HG02588 (cell line): ENCODE measurements around the gene KDM3B.

Experiments used
- ATAC-seq: cut with Tn5 transposase; IDR thresholded peaks from one replicate; pipeline ENCODE4 v1.9.1; 2021; ENCODE audit warnings: mild to moderate bottlenecking, moderate library complexity; ENCODE audit not compliant: unreplicated experiment

Gene KDM3B

DNA sequence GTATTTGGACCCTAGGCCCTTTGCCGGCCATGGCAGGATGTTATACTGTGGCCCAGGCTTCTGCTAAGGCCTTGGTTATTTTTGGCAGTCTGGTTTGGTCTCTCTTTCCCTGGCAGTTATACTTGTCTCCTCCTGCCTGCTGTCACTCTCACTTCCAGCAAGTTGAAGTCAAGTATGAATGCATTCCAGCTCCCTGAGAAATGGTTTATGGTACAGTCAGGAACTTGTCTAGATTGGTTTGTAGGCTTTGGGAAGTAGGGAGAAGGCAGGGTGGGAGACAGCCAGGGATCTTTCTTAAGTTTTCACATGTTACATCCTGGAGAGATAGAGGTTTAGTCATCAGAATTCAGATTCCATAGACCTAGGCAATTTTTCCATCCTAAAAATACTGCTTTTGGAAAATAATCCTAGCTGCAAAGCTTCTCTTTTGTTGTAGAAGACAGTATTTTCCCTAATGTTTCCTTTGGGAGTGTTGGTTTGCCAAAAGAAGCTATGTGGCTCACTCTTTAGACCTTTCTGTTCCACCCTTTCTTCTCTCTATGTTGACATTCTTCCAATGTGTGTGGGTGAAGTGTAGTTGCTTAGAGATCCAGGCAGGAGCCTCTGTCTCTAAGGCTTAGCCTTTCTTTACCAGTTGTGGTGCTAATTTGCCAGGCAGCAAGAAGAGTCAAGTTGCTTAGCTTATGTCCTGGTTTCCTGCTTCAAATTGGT is 2.5 kb upstream of the KDM3B start:
- ATAC-seq = no peak

DNA sequence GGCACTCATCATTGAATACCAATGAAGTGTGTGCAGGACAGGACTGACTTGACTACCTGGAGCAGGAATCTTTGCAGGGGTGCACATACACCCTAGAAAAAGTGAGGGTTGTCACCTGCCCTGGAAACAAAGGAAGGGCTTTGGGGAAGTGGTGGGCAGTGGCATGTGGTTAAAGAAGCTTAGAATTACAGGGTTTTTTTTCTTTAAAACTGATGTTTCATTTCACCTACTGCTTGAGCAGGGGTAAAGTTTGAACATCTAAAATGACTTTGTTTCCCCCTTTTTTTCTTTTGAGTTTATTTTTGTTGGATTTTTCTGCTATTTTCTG is 2.0 kb upstream of the KDM3B start:
- no peak for ATAC-seq

DNA sequence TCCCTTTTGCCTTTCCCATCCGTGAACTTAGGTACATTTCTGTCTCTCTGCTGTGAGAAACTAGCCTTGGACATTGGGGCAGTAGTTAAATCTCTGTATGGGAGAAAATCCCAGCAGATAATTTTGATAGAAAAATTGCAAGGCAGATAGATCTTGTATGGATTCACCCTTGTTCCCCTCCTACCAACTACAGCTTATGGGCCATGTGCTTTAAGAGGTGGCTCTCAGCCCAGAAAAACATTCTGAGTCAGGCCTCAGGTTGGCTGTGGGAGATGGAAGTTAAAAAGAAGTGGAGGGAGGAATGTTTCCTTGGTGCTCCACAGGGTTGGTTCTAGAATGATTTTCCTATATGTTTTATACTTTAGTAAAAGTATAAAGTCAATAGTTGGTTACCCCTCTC is 1.4 kb upstream of the KDM3B start:
- ATAC-seq = no peak

DNA sequence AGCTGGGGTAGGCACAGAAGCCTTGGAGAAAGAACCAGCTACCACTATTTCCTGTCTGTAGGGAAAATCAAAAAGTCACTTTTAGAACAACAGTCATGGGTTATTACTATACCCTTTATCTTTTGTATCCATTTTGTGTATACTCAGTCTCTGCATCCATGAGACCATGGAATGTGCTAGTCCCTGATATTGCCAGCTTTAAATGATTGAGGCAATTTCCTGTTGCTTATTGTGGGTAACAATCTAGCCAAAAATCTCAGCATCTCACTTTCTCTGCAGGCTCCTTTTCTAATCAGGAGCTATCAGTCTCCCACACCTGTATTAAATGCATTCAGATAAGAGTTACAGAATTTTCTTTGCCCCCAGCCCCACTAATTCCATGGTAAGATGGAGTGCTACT is 968 bp upstream of the KDM3B start:
- ATAC-seq = no peak

DNA sequence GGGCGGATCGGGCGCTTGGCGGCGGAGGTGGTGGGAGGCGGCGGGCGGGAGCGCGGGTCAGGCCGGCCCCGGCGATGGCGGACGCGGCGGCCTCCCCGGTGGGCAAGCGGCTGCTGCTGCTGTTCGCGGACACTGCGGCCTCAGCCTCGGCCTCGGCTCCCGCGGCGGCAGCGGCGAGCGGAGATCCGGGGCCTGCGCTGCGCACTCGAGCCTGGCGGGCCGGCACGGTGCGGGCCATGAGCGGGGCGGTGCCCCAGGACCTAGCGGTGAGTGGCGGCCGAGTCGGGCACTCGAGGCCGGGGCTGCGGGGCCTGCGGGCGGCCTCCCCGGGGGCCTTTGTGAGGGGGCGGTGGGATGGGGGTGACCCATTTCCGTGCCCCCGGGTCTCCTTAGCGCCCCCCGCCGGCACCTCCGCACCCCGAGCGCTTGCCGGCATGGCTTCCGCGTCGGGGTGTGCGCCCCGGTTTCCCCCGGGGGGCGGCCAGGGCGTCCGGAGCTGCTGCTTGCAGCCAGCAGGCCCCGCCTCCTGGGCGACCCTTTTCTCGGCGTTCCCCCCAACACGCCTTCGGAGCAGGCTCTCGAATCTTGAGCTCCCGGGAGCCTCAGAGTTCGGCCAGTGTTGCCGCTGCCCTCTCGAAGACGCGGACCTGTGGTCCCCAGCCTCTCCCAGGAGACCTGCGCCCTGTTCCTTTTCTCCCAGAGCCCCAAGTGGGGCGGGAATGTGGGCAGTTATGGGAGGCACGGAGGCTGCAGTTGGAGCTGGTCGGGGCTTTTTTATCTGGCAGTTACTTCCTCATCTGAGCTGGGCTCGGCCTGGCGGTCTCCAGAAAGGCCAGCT is 456 bp downstream of the KDM3B start:
- ATAC-seq = peak; percentile 44

DNA sequence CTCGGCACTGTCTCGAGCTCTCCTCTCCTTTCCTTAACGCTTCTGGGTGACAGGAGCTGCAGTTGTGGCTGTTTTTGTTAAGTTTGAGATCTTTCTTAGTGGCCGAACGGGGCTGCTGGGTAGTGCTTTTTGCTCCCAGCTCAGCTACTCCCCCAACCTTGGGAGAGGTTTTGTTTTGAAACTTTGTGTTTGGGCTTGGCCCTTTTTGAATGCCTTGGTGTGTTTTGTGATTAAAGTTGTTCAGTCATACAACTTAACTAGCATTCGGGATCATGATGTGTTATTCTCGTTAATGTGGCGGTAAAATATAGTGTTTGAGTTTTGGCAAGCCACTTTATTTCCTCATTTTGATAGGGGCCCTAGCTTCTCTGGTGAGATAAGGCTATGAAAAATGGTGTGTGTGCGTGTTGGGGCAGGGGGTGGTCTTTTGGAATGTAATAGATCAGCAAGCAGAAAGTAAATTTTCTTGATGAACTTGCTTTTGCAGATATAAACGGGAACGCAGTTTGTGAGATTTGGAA is 1.1 kb downstream of the KDM3B start:
- no peak for ATAC-seq

DNA sequence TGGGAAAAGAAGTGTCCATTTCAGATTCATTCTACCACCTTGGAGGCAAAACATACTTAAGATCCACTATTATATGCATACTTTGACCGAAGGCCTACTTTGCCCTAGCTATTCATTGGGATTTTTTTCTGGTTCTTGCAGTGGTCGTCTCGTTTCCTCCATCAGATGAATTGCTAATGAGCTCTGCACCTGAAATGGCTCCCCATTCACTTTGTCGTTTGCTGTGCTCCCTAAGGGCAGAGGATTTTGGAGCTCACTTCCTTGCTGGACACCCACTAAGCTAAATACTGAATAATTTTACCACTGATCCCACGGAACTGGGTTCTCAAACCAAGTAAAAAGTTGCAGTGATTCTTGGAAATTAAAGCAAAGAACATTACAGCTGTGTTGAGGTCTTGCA is 1.9 kb downstream of the KDM3B start:
- ATAC-seq = no peak

DNA sequence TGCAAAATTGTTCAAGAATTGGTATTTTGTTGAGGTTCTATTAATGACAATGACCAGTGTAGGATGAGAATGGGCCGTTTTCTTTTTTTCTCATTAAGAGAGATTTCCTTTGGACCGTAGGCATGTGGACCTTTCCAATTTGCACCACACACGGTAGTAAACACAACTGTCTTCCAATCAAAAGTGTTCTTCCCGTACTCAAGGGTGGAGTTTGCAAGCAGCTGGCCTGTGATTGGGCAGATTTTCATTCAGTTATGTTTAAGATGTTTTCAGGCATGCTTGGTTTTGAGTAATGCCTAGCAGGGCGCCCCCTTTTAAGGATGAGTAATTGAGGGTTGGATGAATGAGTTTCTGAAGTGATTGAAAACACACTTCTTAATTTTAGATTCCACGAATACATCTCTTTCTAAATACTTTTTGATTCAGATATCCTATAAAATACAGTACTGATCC is 2.5 kb downstream of the KDM3B start:
- ATAC-seq = peak; percentile 35

DNA sequence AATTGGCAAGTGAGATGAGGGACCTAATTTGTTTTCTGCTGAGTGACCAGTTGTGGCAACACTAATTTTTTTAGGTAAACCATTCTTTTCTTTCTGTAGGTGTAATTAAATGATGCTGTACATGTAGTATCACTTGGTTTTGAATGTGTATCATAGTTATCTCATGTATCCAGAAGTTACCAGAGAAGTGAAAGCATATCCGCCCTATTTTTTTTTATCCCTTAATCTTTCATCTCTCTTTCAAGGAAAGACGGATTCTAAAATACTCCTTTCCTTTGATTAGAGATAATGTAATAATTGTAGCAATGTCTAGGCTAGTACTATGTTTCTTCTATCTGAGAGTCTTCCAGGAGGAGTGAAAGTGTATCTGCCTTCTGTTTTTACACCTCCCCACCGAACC is 7.1 kb downstream of the KDM3B start:
- ATAC-seq = no peak

DNA sequence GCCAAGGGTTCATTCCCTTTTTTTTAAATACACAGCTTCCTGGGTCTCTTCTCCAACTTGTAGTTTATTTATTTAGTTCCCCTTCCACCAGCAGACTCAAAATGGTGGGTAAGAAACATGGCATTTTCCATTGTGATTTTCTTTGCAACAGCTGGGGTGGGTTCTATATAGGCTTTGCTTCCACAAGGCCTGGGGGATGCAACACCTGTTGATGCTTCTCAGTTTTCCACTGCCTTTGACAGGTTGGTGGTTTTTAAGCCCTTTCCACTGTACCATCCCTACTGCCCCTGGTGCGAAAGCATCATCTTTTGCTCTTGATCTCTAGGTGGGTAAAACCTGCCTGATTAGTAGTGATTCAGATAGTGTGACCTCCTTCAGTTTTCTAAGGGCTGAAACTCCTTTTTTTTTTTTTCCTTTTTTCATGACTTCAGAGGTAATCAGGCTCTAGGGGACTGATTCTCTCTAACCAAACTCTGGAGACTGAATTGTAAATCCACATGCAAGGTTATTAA is 8.5 kb downstream of the KDM3B start:
- no peak for ATAC-seq

DNA sequence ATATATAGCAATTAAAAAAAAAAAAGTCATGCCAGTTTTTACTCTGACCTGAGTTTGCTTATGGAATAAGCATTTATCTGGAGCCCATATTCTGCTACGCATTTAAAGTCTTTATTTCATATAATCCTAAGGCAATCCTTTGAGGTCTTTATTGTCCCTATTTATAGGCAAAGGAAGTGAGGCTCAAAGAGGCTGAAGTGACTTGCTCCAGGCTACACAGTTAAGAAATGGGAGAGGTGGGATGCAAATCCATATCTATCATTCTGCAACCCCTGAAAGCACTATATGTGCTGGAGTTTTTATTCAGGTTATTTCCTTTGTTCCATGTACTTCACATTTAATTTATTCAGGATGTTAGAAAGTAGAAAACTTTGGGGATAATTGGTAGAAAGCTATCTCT is 12.1 kb downstream of the KDM3B start:
- no peak for ATAC-seq

DNA sequence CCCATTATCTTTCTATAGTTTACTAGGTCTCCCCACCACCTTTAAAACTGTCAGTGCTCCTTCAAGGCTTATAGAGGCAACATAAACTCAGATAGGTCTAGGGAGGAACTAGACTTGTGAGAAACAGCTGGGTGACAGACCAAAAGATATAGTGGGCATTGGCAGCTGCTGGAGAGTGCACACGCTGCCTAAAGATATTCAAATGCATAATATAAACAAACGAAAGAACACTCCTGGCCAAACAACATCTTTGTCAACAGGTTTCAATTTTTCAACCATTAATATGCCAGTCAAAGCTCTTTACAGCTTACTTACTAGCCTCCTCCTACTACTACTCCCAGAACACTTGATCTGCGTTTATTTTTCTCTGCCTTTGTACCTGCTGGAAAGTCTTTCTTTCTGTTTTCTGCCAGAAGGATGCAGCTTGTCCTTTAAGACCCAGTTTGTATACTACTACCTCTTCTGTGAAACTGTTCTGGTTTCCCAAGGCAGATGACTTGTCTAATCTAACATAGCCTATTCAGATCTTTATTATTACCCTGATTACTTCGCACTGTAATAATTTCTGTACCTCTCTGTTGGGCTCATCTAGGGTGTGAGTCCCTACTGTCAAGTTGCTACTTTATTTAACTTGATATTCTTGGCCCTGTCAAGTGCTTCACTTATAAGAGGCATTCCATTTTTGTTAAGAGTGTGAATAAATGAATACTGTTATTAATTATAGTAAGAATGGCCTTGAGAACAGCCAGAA is 14.3 kb downstream of the KDM3B start:
- no peak for ATAC-seq

DNA sequence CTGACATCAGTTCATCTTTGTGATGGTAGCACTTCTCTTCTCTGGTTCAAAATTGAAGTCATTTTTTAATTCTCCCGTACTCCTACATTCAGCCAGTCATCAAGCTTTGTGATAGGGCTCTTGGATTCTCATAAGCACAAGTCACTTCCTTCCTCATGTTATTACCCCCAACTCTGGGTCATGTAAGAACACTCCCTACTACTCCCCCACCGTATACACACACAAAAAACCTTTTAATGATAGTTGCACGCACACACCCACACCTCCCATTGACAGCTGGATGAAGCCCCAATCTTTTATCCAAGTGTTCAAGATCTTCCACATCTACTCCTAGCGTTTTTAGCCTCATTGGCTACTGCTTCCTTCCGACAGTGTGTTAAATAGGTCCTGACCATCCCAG is 16.8 kb downstream of the KDM3B start:
- no peak for ATAC-seq

DNA sequence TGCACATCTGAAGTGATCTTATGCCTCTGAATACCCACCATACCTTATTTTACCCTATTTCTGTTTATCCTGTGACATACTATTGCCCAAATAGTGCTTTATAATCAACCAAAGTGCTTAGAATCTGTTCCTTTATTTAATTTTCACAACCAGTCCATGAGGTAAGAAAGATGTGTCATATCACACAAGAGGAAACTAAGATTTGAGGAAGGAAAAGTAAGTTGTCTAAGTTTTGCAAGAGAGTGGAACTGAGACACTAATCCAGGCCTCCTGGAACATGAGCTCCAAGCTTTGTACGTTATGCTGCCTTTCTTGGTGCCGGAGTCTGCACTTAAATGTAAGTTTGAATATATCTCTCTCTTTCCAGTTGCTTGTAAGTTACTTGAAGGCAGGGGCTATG is 17.2 kb downstream of the KDM3B start:
- ATAC-seq = no peak

DNA sequence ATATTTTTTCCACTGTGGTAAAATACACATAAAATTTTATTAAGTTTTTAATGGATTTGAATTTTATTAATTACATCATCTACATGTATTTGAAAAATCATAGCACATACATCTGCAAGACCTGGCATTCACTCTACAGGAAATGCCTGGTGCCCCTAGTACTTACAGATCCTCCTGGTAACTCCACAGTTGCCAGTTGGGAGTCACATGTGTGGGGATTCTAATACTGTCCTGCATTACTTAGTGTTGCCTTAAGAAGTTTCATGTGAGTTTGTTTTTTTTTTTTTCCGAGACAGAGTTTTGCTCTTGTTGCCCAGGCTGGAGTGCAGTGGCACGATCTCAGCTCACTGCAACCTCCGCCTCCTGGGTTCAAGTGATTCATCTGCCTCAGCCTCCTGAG is 18.1 kb downstream of the KDM3B start:
- ATAC-seq = no peak

DNA sequence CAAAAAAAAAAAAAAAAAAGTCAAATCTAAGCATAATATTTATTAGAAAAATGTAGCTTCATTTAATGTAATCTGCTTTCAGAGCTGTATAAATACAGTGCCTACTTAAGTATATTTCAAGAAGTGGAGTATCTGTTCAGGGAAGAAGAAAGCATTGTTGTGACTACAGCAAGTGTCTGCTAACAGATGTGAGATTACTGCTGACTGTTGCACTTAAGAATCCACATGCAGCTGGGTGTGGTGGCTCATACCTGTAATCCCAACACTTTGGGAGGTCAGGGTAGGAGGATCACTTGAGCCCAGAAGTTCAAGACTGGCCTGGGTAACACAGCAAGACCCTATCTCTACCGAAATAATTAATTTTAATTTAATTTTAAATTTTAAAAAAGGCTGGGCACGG is 19.0 kb downstream of the KDM3B start:
- ATAC-seq = no peak

DNA sequence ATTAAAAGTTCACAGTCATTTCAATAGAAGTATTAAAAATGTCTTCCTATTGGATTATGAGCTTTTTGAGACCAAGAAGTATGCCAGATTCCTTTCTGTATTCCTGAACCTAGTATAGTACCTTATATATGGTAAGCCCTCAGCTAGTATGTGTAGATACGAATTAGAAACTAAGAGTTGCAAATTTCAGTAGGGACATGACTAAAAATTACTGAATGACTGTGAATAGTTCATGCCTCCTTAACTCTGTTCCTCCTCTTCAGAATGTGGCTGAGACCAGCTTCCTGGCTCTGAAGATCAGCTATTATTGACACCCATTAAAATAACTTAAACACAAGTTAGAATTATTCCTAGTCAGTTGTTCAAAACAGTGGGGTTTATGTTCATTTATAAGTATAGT is 19.7 kb downstream of the KDM3B start:
- peak; percentile 74 for ATAC-seq

DNA sequence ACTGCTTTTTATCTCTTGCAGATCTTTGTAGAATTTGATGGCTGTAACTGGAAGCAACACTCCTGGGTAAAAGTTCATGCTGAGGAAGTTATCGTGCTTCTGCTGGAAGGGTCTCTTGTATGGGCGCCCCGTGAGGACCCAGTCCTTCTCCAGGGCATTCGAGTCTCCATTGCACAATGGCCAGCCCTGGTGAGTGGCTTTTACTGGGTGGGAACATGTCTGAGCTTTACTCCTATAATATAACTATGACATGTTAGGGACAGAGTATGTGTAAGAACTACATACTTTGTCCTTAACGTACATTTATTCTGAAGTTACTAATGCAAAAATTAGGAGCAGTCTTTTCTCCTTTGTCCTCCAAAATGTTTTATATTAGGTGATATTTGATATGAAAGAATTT is 20.2 kb downstream of the KDM3B start:
- ATAC-seq = no peak

DNA sequence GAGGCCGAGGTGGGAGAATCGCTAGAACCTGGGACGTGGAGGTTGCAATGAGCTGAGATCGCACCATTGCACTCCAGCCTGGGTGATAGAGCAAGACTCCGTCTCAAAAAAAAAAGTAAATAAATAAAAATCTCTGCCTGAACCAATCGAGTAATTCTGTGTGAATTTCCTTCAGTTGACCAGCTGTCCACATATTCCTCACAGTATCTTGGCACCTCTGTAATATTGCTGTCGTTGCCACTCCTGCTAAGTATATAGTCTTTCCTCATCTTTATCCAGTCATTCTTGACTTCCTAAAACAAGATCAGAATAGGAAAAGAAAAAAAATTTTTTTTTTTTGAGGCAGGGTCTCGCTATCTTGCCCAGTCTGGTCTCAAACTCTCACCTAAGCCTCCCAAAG is 29.9 kb downstream of the KDM3B start:
- ATAC-seq = no peak

DNA sequence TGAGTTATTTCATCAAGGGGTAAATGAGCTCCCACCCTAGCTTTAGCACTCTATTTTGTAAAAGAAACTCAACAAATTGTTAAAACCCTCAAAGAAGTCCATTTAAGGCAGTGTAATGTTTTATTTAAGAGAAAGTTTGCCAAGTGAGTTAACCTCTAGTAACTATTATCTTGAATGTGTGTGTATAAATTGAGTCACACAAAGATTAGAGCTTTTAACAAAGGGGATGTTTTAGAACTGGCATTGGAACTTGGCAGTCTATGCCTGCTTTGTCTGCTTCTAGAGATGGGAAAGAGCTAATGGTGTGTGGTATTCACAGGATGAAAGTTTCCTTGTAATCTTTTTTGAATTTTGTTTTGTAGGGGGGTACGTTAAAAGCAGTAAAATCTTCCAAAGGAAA is 33.2 kb downstream of the KDM3B start:
- ATAC-seq = no peak

DNA sequence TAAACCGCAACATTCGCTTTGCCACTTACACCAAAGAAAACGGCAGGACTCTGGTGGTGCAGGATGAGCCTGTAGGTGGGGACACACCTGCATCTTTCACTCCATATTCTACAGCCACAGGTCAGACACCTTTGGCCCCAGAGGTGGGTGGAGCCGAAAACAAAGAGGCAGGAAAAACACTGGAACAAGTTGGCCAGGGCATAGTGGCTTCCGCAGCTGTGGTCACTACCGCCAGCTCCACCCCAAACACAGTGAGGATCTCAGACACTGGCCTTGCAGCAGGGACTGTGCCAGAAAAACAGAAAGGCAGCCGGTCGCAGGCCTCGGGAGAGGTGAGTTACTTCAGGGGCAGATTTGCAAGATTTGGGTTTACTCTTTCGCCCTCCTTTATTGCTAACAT is 33.8 kb downstream of the KDM3B start:
- no peak for ATAC-seq
